Smooth muscle cell of the brain vasculature (primary cell): Measurements from ENCODE around the gene TMEM19.

Source experiments
- DNase-seq: peaks from one replicate; pipeline ENCODE4 v3.0.0-alpha.2; 2012; ENCODE audit warnings: low read depth, low spot score

TMEM19 gene

DNA sequence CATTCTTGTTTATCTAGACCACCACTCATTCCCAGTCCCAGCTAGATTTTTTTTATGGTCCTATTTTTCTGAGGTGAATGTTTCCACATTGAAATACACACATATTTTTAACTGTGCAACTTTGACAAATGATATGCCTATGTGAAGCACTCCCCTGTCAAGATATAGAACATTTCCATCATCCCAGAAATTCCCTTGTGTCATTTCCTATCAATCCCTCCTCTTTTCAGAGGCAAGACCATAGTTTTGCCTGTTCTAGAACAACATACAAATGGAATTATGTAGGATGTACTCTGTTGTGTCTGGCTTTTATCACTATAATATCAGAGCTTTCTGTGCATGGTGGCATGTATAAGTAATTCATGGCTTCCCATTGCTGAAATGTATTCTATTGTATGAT, 32.7 kb downstream of the TMEM19 start:
- DNase-seq, result no peak

- DNase-seq, result no peak
Observed at GRCh38 chr12:71719647-71720370, 33.9 kb downstream of the TMEM19 start.

- no peak for DNase-seq
Observed at GRCh38 chr12:71721783-71722505, 36.1 kb downstream of the TMEM19 start.

- DNase-seq, result no peak
Observed at GRCh38 chr12:71725011-71725410, 39.1 kb downstream of the TMEM19 start.

DNA sequence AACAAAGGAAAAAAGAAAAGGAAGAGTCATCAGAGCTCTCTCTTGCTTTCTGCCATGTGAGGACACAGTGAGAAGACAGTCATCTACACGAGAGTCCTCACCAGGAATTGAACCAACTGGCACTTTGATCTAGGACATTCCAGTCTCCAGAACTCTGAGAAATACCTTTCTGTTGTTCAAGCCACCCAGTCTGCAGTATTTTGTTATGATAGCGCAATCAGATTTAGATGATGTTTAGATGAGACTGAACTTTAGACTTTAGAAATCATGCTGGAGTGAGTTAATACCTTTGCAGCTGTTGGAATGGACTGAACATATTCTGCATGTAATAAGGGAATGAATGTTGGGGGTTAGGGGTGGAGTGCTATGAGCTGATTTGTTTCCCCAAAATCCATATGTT, 40.7 kb downstream of the TMEM19 start:
- no peak for DNase-seq

GRCh38 chr12:71727958-71728357, 42.1 kb downstream of the TMEM19 start:
- no peak for DNase-seq

DNA sequence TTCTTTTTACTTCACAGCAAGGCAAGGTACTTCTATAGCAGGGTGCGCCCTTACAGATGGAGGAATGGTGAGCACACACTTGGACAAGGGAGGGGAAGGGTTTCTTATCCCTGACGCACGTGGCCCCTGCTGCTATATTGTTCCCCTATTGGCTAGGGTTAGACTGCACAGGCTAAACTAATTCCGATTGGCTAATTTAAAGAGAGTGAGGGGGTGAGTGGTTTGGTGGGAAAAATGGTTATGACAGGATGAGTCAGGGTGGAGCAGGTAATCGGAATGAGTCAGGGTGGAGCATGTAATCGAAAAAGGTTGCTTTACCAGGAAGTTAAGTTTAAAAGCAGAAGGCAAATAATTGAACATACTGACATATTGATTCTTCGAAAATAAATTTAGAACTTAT, 45.1 kb downstream of the TMEM19 start:
- DNase-seq, result no peak

DNA sequence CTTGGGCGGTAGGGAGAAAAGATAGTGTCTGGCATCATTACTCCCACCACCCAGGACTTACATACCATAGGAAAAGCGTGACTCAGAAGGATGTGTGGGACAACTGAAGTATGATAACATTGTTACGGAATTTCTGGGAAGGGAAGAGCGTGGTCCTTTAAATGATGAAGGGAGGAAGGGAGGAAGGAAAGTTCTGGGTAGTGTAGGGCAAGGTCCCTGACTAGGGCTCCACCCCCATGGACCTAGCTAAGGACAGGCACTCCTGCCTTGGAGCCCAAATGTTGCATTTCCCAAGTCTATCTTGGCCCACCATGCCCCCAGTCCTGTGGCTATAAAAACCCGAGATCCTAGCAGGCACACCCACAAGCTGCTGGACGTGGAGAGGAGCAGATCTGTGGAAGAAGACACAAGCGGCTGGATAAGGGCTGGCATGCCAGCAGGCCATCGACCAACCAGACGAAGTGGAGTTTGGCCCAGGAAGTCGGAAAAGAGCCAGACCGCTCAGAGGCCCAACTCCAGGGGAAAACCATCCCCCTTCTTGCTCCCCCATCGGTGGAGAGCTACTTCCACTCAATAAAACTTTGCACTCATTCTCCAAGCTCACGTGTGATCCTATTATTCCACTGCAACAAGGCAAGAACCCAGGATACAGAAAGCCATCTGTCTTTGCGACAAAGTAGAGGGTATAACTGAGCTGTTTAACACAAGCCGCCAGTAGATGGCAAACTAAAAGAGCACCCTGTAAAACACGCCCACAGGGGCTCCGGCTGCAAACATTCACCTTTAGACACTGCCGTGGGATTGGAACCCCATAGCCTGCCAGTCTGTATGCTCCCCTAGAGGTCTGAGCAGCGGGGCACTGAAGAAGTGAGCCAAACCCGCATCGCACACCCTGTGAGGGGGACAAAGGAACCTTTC, 45.8 kb downstream of the TMEM19 start:
- no peak for DNase-seq

- DNase-seq, result no peak
Observed at GRCh38 chr12:71732357-71732712, 46.5 kb downstream of the TMEM19 start.

DNA sequence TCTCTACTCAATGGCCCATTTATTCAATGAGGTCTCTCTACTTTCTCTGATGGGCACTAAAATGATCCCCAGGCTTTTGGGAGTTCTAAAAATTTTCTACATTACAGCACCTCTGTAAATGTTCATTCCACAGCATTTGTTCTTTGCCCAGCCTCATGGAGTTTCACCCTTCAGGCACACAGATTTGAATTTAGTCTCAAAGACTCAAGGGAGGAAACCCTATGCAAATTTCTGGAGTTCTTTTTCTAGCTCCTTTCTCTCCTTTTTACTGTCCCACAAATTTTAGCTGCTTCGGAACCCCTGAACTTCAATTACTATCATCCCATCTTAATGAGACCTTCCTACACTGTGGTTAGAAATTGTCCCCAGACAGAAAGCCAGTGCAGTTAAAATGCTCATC, 51.3 kb downstream of the TMEM19 start:
- no peak for DNase-seq

DNA sequence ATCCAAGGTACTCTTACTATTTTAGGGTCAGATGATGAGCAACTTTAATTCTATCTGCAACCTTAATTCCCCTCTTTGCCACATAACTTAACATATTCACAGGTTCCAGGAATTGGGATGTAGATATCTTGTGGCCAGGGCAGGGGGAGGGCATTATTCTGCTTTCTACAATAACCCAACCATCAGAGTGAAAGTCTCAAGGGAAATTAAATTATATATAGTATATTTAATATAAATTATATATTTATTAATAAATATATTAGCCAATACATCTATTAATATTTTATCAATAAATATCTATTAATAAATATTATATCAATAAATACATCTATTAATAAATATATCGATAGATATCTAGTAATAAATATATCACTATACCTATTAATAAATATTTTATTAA, 57.1 kb downstream of the TMEM19 start:
- DNase-seq, result no peak

DNA sequence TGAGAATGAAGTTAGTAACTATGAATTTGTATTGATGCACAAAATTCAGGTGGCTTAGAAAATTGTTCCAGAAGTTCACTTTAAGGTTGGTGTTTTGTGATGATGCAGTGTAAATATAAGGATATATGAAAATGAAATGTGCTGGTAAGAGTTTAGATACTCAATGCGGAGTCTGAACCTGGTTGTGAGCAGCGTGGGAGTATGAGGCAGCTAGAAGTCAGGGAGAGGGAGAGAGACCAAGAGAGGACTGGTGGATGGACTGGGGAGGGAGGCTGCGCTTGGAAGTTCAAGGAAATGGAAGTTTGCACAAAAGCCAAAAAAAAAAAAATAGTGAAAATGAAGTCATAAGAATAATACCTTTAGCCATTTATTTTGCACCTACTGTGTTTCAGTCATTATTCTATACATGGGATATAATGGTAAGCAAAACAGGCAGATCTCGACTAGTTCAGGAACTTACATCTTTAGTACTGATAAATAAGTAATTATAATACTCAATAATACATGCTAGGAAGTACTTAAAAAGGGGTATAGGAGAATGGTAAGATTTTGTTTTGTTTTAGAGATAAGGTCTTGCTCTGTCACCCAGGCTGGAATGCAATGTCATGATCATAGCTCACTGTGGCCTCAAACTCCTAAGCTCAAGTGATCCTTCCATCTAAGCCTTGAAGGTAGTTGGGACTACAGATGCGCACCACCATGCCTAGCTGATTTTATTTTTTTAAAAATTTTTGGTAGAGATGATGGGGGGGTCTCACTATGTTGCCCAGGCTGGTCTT, 58.8 kb downstream of the TMEM19 start:
- DNase-seq, result no peak

DNA sequence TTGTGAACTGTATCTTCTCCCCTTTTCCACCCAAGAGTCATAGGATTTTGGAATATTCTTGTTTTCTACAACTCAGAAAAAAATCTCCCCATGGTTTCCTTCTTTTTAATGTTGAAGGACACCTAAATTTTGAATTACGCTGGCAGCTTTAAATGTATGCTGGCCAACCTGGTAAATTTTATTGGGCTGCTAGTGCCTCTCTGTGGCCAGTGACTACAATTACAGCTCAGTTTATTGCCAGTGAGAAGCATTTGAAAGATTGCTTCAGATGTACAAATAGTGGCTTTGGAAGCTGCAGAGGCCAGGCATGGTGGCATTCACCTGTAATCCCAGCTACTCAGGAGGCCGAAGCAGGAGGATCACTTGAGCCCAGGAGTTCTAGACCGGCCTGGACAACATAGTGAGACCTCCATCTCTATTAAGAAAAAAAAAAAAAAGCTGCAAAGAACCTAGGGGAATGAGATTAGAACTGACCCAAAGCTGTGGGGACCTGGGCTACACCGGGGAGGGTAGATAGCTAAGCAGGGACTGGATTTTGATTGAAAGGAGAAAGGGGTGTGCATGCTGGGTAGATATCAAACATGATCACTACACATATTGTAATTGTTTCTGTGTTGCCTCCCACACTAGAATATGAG, 61.2 kb downstream of the TMEM19 start:
- DNase-seq, result no peak

GRCh38 chr12:71748081-71748850, 62.4 kb downstream of the TMEM19 start:
- no peak for DNase-seq

DNA sequence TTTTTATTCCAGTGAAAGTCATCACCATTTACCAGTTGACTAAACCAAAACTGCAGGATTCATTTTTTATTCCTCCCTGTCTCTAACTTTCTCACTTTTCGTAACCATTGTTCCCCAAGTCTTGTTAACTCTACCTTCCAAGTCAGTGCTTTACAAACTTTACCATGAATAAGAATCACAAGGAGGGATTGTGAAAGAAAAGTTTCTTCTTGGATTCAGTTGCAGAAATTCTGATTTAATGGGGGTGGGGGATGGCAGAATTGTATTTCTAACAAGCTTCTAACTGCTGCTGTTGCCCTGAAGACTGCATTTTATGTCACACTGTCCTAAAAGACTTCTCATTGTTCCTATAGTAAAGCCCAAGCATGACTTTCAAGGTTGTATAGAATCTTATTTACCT, 63.8 kb downstream of the TMEM19 start:
- no peak for DNase-seq

DNA sequence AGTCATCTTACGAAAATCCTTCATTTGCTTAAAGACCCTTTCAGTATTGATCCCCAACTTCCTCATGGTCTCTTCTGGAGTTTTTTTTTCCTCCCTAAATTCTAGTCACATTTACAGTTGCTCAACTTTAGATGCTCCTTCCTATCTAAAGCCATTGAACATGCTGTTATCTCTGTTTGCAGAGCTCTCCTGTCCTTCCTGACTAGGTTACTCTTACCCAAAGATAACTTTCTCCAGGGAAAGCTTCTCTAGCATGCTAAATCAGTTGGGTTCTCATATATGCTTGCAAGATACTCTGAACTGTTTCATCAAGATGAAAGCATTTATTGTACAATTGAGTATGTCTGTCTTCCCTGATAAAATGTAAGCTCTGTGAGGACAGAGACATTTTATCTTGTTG, 67.0 kb downstream of the TMEM19 start:
- no peak for DNase-seq
